NCI-H1092 treated with DMSO at 0.1 percent for 48 hours (cell line): ENCODE results near the gene XRN1.
"Not testable (repeated sequence)": the region's sequence is repeated elsewhere in the genome, so short reads cannot be mapped to it uniquely, and the experiment has no call there.

Experiments used
- DNase-seq: peaks from one replicate; lab custom pipeline; 2025; lab: John Stamatoyannopoulos, UW

Gene XRN1

GRCh38 chr3:142434503-142434902 is 13.3 kb downstream of the XRN1 start:
- DNase-seq: no peak

- DNase-seq: no peak
These were observed 14.7 kb downstream of the XRN1 start for GRCh38 chr3:142433110-142433509.

- no peak for DNase-seq
These were observed 18.3 kb downstream of the XRN1 start for GRCh38 chr3:142429582-142429981.

GRCh38 chr3:142424754-142425153 is 23.1 kb downstream of the XRN1 start:
- DNase-seq: no peak

GRCh38 chr3:142418926-142419592 is 28.8 kb downstream of the XRN1 start:
- DNase-seq: no peak

GRCh38 chr3:142417302-142417701 is 30.5 kb downstream of the XRN1 start:
- DNase-seq: no peak

- not testable (repeated sequence) for DNase-seq
These were observed 47.3 kb downstream of the XRN1 start for GRCh38 chr3:142400537-142400936.

GRCh38 chr3:142394921-142395622 is 52.8 kb downstream of the XRN1 start:
- DNase-seq: no peak

- no peak for DNase-seq
These were observed 62.8 kb downstream of the XRN1 start for GRCh38 chr3:142385078-142385477.

- DNase-seq: no peak
These were observed 73.2 kb downstream of the XRN1 start for GRCh38 chr3:142374687-142375086.

- DNase-seq: not testable (repeated sequence)
These were observed 78.3 kb downstream of the XRN1 start for GRCh38 chr3:142369576-142369975.

- DNase-seq: no peak
These were observed 81.4 kb downstream of the XRN1 start for GRCh38 chr3:142366434-142366833.

- no peak for DNase-seq
These were observed 83.8 kb downstream of the XRN1 start for GRCh38 chr3:142363936-142364467.

GRCh38 chr3:142363433-142363832 is 84.4 kb downstream of the XRN1 start:
- DNase-seq: not testable (repeated sequence)

GRCh38 chr3:142359367-142359766 is 88.5 kb downstream of the XRN1 start:
- no peak for DNase-seq

- DNase-seq: no peak
These were observed 91.0 kb downstream of the XRN1 start for GRCh38 chr3:142356818-142357217.

- DNase-seq: no peak
These were observed 92.1 kb downstream of the XRN1 start for GRCh38 chr3:142355692-142356091.

- DNase-seq: no peak
These were observed 93.8 kb downstream of the XRN1 start for GRCh38 chr3:142354076-142354475.

- no peak for DNase-seq
These were observed 94.3 kb downstream of the XRN1 start for GRCh38 chr3:142353571-142353970.

GRCh38 chr3:142352698-142353097 is 95.1 kb downstream of the XRN1 start:
- DNase-seq: not testable (repeated sequence)

GRCh38 chr3:142348460-142348859 is 99.4 kb downstream of the XRN1 start:
- DNase-seq: no peak

- DNase-seq: no peak
These were observed 109.8 kb downstream of the XRN1 start for GRCh38 chr3:142337994-142338393.

GRCh38 chr3:142332390-142332789 is 115.4 kb downstream of the XRN1 start:
- no peak for DNase-seq
